Measurements from ENCODE around the gene TOMM70.
A peak's percentile ranks its signal among the peaks of the same experiment; 100 is the strongest.

The TOMM70 gene

GRCh38 chr3:100319951-100320350, 80.9 kb downstream of the TOMM70 start:
- no peak for DNase-seq

- DNase-seq, result no peak
Measured at GRCh38 chr3:100317912-100318311, 83.0 kb downstream of the TOMM70 start.

GRCh38 chr3:100316641-100317069, 84.2 kb downstream of the TOMM70 start:
- peak; percentile 64 for DNase-seq
